ENCODE measurements around the gene KRTAP2-3.
"Not testable (repeated sequence)": the region's sequence is repeated elsewhere in the genome, so short reads cannot be mapped to it uniquely, and the experiment has no call there.

Gene KRTAP2-3

DNA sequence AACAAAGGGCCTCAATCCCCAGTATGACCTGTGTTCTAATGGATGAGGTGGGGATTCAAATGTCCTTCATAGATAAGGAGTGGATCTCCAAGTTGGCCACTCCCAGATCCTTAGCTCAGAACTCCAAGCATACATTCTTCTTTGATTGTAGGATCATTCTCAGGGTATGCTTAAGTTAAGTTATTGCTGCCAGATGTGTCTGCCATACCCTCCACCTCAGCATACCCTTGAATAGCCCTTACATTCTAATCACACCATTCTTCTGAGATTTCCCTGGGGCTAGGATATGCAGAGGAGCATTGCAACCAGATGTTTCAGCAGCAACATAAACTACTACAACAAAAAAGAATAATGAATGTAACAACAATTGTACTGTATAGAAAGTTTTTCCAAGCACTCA lies 7.4 kb upstream of the KRTAP2-3 start:
- DNase-seq (ENCODE audit: low read depth, low spot score) = no peak

- DNase-seq (ENCODE audit: low read depth, low spot score) = no peak
Observed at GRCh38 chr17:41065829-41066624, 6.1 kb upstream of the KRTAP2-3 start, which contains the start of gene KRTAP2-4. Gene KRTAP2-4 (minus strand): TSS chr17:41065879. CDS start chr17:41065845, 34 bp downstream.

GRCh38 chr17:41065016-41065689 lies 5.2 kb upstream of the KRTAP2-3 start:
- DNase-seq (ENCODE audit: low read depth, low spot score) = not testable (repeated sequence)

GRCh38 chr17:41064301-41064700 lies 4.4 kb upstream of the KRTAP2-3 start:
- no peak for DNase-seq (ENCODE audit: low read depth, low spot score)

- no peak for DNase-seq (ENCODE audit: low read depth, low spot score)
Observed at GRCh38 chr17:41063449-41063848, 3.5 kb upstream of the KRTAP2-3 start.

DNA sequence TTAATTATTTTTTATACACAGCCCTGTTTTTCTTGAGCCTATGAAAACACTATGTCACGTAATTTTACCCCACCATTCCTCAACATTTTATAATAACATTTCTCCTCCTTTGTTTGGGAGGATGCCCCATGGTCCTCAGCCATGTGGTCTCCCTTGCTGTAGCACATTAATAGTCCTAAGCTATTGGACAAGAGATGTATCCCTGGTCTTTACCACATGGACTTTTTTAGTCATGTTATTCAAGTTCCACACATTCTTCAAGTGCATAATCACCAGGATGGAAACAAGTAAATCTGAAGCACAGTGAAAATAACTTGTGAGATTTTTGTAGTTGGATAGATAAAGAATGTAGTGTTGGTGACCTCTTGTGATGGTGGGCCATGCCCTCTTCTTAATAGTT lies 2.0 kb upstream of the KRTAP2-3 start:
- no peak for DNase-seq (ENCODE audit: low read depth, low spot score)

GRCh38 chr17:41059276-41060051 lies 450 bp downstream of the KRTAP2-3 start:
- DNase-seq (ENCODE audit: low read depth, low spot score) = not testable (repeated sequence)

DNA sequence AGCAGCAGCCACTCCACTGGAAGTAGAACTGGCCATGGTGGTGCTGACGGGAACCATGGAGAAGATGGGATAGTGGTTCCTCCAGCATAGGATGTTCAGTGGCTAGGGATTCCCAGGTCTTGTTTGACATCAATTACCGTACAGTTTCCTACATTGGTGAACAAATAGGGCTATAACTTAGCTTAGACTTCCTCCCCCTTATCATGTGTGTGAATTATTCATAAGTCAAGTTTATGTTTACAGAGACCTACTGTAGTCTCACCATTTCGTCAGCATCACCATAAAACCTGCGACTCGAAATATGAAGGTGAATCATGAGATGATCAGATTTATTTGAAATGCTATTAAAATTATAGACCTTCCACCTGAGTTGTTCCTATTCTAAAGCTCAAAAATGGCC lies 1.2 kb downstream of the KRTAP2-3 start:
- DNase-seq (ENCODE audit: low read depth, low spot score) = no peak

DNA sequence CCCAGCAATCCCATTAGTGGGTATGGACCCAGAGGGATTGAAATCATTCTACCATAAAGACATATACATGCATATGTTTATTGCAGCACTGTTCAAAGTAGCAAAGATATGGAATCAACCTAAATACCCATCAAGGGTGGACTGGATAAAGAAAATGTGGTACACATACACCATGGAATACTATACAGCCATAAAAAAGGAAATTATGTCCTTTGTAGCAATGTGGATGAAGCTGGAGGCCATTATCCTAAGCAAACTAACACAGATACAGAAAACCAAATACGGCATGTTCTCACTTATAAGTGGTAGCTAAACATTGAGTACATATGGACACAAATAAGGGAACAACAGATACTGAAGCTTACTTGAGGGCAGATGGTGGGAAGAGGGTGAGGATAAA lies 2.4 kb downstream of the KRTAP2-3 start:
- DNase-seq (ENCODE audit: low read depth, low spot score) = no peak

- DNase-seq (ENCODE audit: low read depth, low spot score) = not testable (repeated sequence)
Observed at GRCh38 chr17:41055130-41055529, 4.8 kb downstream of the KRTAP2-3 start, which contains the start of gene KRTAP2-2. Gene KRTAP2-2 (minus strand): TSS chr17:41055230. CDS start chr17:41055211, 19 bp downstream.

GRCh38 chr17:41054556-41054955 lies 5.4 kb downstream of the KRTAP2-3 start:
- not testable (repeated sequence) for DNase-seq (ENCODE audit: low read depth, low spot score)

DNA sequence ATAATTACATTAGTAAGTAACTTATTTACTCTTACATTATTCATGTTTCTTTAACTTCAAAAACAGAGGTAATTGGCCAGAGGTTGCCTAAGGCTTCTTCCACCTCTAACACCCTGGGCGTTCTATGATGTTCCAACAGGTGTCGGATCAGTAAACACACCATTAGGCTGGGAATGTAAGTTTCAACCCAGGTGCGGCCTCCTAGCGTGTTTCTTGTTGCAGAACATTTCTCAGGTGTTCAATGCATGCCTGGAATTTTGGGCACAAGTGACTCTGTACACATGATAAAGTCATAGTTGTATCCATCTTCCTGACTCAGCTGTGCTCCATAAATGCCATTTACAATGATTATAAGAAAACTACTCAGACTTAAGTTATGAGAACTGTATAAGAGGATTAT lies 5.9 kb downstream of the KRTAP2-3 start:
- DNase-seq (ENCODE audit: low read depth, low spot score) = no peak

DNA sequence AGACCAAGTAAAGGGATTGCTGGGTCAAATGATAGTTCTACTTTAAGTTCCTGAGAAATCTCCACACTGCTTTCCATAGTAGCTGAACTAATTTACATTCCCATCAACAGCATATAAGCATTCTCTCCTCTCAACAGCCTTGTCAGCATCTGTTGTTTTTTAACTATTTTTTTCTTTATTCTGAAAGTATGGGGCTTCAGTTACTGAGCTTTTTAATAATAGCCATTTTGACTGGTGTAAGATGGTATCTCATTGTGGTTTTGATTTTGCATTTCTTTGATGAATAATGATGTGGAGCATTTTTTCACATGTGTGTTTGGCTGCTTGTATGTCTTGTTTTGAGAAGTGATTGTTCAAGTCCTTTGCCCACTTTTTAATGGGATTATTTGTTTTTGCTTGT lies 7.3 kb downstream of the KRTAP2-3 start:
- DNase-seq (ENCODE audit: low read depth, low spot score) = no peak

- no peak for DNase-seq (ENCODE audit: low read depth, low spot score)
Observed at GRCh38 chr17:41049110-41049509, 10.8 kb downstream of the KRTAP2-3 start.

GRCh38 chr17:41048441-41048840 lies 11.5 kb downstream of the KRTAP2-3 start:
- no peak for DNase-seq (ENCODE audit: low read depth, low spot score)

- DNase-seq (ENCODE audit: low read depth, low spot score) = not testable (repeated sequence)
Observed at GRCh38 chr17:41046735-41047465, 13.0 kb downstream of the KRTAP2-3 start, which contains the start of gene KRTAP2-1. Gene KRTAP2-1 (minus strand): TSS chr17:41047316. CDS start chr17:41047267, 49 bp downstream.

GRCh38 chr17:41042953-41043352 lies 17.0 kb downstream of the KRTAP2-3 start:
- no peak for DNase-seq (ENCODE audit: low read depth, low spot score)

- DNase-seq (ENCODE audit: low read depth, low spot score) = not testable (repeated sequence)
Observed at GRCh38 chr17:41040783-41041571, 18.9 kb downstream of the KRTAP2-3 start, which contains the start of gene KRTAP1-1. Gene KRTAP1-1 (minus strand): TSS chr17:41041450. CDS start chr17:41041397, 53 bp downstream.

- no peak for DNase-seq (ENCODE audit: low read depth, low spot score)
Observed at GRCh38 chr17:41037853-41038350, 22.0 kb downstream of the KRTAP2-3 start.

GRCh38 chr17:41034346-41034935 lies 25.5 kb downstream of the KRTAP2-3 start, which contains the start of gene KRTAP1-3:
Gene KRTAP1-3 (minus strand): TSS chr17:41034874. CDS start chr17:41034821, 53 bp downstream.
- not testable (repeated sequence) for DNase-seq (ENCODE audit: low read depth, low spot score)
